Limb (tissue), 2 donors: Measurements from ENCODE around the gene ACOT7.
"Not testable (repeated sequence)": the region's sequence is repeated elsewhere in the genome, so short reads cannot be mapped to it uniquely, and the experiment has no call there.

Source experiments
- DNase-seq, 2 donors: peaks; one replicate each; pipeline ENCODE4 v3.0.0-alpha.2; 2016; ENCODE audit errors: extremely low spot score in 2 of 2

Gene ACOT7

GRCh38 chr1:6316240-6317097 lies 77.1 kb downstream of the ACOT7 start:
- DNase-seq = no peak

- DNase-seq = no peak
These were observed 79.1 kb downstream of the ACOT7 start for GRCh38 chr1:6314503-6314902.

DNA sequence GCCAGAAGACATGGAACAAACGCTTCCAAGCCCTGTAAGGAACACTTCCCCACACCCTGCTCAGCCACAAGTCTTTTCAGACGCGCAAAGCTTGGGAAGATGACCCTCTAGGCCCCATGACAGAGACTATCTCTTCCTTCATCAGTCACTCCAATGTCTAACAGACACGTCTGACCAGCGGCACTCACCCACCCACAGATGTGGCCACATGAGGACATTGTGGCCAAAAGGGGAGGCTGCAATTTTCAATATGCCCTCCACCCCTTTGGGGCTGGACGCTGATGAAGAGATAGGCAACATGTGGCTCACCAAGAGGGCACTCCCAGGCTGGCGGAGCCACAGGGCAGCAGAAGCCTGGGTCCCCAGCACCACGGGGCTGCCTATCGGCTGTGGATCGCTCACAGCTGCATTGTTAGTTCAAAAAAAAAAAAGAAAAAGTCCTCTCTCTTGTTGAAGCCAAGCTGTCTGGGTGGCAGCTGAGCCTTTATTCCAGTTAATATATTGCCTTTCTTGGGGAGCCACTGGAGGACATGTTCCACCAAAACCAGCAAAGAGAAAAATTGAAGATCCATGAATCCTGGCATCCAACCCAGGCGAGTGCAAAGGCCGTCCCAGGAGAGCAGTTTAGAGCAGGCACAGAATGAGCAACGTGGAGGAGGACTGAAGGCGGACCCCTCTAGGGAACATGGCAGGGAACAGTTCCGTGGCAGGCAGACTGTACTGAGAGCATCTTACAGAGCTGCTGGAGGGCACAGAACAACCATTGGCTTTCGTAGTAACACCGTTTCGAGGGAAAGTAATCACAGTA lies 80.0 kb downstream of the ACOT7 start:
- DNase-seq = no peak

DNA sequence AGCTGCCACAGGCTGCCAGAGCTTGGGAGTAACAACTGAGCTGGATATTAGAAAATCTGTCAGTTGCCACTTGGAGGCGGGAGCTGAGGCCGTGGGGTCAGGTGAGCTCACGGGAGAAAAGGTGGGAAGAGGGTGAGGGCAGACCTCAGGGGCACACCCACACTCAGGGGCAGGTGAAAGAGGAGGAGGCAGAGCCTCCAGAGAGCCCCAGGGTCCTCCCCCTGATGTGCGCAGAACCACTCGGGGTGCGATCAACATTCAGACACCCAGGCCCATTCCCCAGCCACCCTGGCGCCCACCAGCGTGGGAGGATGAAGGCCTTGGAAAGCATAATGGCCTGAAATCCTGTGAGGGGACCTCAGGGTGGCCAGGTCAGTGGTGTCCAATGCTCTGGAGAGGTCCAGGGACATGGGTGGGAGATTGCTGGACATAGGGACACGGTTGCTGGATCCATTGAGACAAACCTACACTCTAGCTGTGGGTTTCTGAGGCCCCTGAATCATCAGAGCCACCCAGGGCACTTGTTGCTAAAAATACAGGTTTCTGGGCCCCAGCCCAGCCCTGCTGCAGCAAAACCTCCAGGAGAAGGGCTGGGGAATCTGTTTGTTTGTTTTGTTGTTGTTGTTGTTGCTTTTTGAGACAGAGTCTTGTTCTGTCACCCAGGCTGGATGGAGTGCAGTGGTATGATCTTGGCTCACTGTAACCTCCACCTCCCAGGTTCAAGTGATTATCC lies 83.3 kb downstream of the ACOT7 start:
- no peak for DNase-seq

DNA sequence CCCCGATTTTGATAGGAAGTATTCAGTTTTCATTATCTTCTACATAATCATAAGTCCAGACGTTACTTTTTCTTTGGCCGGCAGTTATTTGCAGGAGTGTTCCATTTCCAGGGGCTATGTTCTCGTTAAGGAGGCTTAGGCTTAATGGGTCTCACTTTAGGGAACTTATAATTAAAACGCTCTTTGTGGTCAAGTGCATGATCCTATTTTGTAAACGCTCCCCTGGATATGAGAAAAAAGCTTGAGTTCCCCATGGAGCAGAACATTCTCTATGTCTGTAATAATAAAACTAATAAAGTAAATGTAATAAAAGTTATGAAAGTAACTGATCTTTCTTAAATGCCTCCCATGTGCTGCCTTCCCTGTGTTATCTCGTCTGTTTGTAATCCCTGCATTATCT lies 84.0 kb downstream of the ACOT7 start:
- no peak for DNase-seq

GRCh38 chr1:6308449-6308848 lies 85.1 kb downstream of the ACOT7 start:
- no peak for DNase-seq

DNA sequence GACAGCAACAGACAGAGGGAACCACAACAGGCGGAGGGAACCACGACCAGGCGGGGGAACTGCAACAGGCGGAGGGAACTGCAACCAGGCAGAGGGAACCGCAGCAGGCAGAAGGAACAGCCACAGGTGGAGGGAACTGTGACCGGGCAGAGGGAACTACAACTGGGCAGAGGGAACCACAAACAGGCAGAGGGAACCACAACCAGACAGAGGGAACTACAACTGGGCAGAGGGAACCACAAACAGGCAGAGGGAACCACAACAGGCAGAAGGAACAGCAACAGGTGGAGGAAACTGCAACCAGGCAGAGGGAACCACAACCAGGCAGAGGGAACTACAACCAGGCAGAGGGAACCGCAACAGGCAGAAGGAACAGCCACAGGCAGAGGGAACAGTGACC lies 85.9 kb downstream of the ACOT7 start:
- DNase-seq = not testable (repeated sequence)

DNA sequence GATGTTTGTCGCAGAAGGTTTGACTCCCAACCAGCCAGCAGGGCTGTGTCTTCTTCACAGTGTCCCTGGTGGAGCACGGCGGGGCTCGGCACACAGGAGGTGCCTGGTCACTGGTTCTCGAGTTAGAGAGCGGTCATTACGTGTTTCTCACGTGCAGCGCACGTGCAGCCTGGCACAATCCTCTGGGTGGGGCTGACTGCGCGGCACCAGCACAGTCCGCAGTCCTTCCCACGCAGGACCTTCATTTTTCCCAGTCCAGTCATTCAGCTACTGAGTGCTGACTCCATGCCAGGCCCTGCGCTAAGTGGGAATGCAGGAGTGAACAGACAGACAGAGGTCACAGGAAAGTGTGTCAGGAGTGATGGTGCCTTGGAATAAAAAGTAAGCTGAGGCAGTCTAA lies 86.5 kb downstream of the ACOT7 start:
- DNase-seq = no peak

DNA sequence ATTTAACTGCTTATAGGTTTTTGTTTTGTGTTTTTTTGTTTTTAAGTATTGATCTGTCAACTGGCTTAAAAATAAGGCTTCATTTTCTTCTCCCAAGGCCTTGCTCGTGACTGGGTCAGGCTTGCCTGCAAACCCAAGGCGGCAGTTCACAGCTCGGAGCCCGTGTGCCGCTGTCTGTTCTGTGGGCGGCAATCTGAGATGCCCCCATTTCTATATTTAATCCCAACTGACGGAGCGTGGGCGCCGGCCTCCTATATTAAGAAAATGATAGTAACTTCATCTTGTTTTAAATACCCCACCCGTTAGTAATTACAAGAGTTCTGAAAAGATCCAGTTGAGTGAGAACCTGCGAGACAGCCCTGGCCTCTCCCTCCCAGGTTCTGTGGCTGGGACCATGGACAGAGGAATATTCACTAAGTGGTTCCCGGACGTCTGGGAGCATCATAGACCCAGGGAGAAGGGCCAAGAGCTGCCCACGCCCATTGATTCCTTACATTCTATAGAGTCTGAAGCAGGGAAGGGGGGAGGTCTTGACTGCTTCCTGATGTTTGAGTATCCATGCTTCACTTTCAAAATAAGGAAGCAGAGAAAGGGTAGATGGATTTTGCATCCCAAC lies 90.1 kb downstream of the ACOT7 start:
- DNase-seq = no peak

GRCh38 chr1:6302568-6302967 lies 91.0 kb downstream of the ACOT7 start:
- DNase-seq = no peak

- no peak for DNase-seq
These were observed 92.0 kb downstream of the ACOT7 start for GRCh38 chr1:6301526-6301925.

GRCh38 chr1:6300342-6301048 lies 93.1 kb downstream of the ACOT7 start:
- no peak for DNase-seq

DNA sequence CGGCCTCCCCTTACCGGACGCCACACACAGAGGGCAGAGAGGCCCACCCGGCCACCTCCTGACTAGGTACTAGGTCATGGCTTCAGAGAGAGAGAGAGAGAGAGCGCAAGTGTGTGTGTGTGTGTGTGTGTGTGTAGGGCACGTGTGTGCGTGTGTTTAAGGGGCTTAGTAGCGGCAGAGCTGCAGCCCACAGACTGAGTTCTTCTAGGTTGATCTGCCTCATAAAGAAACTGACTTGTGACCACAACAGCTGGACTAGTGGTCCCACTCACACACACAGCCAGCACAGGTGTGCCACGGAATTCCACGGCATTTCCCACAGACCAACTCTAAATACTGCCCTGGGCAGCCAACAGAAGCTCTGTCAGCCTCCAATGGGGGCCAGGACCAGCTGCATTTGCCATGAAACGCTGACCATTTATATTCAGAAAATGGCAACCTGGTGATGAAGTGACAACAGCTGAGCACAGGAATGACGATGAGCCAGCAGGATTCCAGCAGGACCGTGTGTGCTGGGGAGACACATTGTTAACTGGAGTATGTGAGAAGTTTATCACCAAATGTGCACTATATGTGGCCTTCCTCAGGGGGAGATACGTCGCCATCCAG lies 93.9 kb downstream of the ACOT7 start:
- no peak for DNase-seq

- DNase-seq = no peak
These were observed 94.6 kb downstream of the ACOT7 start for GRCh38 chr1:6298940-6299465.

- DNase-seq = no peak
These were observed 95.0 kb downstream of the ACOT7 start for GRCh38 chr1:6298530-6298929.

GRCh38 chr1:6295910-6296309 lies 97.7 kb downstream of the ACOT7 start:
- no peak for DNase-seq

DNA sequence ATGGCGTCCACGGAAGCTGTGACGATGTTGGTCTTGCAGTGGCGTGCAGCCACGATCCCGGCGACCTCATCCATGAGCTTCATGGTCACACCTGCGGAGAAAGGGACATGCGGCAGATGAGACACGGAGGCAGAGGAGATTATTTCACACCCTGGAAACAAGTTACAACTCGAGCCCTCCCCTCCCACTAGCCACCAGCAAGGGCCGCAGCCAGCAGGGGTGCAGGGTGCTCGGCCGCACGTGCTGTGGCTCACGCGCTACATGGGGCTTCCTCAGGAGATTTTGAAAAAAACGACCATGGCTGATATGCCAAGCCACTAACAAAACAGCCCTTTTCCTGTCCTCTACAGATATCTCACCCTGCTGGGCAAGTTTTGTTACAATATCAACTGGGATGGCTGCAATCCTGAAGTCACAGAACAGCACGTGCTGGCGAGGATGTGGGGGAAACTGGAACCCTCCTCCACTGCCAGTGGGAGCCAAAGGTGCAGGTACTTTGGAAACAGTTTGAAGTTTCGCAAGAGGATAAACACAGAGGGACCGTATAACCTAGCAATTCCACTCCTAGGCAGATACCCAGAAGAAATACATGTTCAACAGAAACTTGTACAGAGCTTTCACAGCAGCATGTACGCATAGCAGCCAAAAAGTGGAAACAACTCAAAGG lies 98.5 kb downstream of the ACOT7 start:
- DNase-seq = no peak

- DNase-seq = no peak
These were observed 99.3 kb downstream of the ACOT7 start for GRCh38 chr1:6294080-6294889.

GRCh38 chr1:6292102-6292501 lies 101.5 kb downstream of the ACOT7 start:
- no peak for DNase-seq
